K562 (cell line): ENCODE data around the gene KDM2A. TPM values are rescaled to one million over a fixed set of nuclear protein-coding genes. Genes with fewer than 3 reads are reported as not detected.

Experiments used
- ATAC-seq: fragments of 200-7000 bp; cut with Tn5 transposase; 3 replicates; pipeline ENCODE4 v1.9.1; 2020; ENCODE audit warnings: moderate library complexity
- BruUV-seq: library from RNA; stranded (reverse); fragments of 400-500 nt; replicated peaks from 2 replicates; lab custom pipeline; 2021; lab: Mats Ljungman, UMichigan
- CTCF ChIA-PET: fragments of 300-600 bp; formaldehyde crosslinking; extraction: SDS; loops from one replicate; lab custom pipeline; 2021; ENCODE audit warnings: low intra/inter-chr PET ratio; lab: Yijun Ruan, JAX
- POLR2A ChIA-PET: fragments of 300-600, 350-650 bp; sonication (Branson Sonifier 250); formaldehyde crosslinking; extraction: SDS; loops from one replicate; lab custom pipeline; 2021; ENCODE audit warnings: antibody characterized with exemption, inconsistent platforms; lab: Yijun Ruan, JAX
- DNase-seq, 4 experiments: peaks; one replicate each; pipeline versions ENCODE4 v3.0.0 to v3.0.0-alpha.2; 2011 to 2018; ENCODE audit warnings: low spot score in 3 of 4, mixed read lengths in 3 of 4; ENCODE audit errors: extremely low read depth in 1 of 4
- FAIRE-seq: peaks from 2 replicates; lab custom pipeline; 2011; peaks lifted over from hg19 to GRCh38; lab: Jason Lieb, UNC
- H2AFZ ChIP-seq: 2 replicates; pipeline ENCODE4 v1.6.0; 2011; ENCODE audit warnings: low read depth, low read length, control low read depth, inconsistent platforms
- H3K27ac ChIP-seq: fragments of 200-600 bp; 3 replicates; pipeline ENCODE4 v1.8.0; 2011; ENCODE audit warnings: low read depth, mild to moderate bottlenecking, control low read depth, inconsistent platforms, low read length, moderate library complexity, mixed read lengths; ENCODE audit errors: extremely low read depth
- H3K27me3 ChIP-seq, 2 experiments: fragments of 300-600 bp in 1 of 2; 2 replicates in 1 of 2; 3 replicates in 1 of 2; pipeline versions ENCODE4 v1.6.0 to v1.8.0; 2011; ENCODE audit warnings: inconsistent platforms in 2 of 2, low read length in 2 of 2, mild to moderate bottlenecking in 1 of 2, mixed read lengths in 1 of 2, moderate library complexity in 1 of 2; ENCODE audit not compliant: control insufficient read depth in 2 of 2, insufficient read depth in 2 of 2
- H3K36me3 ChIP-seq: fragments of 300-600 bp; 3 replicates; pipeline ENCODE4 v1.8.0; 2011; ENCODE audit warnings: mild to moderate bottlenecking, low read length, inconsistent platforms; ENCODE audit not compliant: control insufficient read depth, insufficient read depth
- H3K4me1 ChIP-seq, 2 experiments: fragments of 200-600 bp in 1 of 2; replicated peaks in 1 of 2; 2 replicates in 1 of 2; 3 replicates in 1 of 2; pipeline versions ENCODE4 v1.5.1 to v1.8.0; 2011; ENCODE audit warnings: inconsistent platforms in 2 of 2, low read length in 2 of 2, mild to moderate bottlenecking in 1 of 2, mixed read lengths in 1 of 2, moderate library complexity in 1 of 2; ENCODE audit not compliant: control insufficient read depth in 2 of 2, insufficient read depth in 2 of 2
- H3K4me2 ChIP-seq: 2 replicates; pipeline ENCODE4 v1.6.1; 2011; ENCODE audit warnings: low read length, control low read depth, inconsistent platforms, mixed read lengths; ENCODE audit not compliant: insufficient read depth
- H3K4me3 ChIP-seq: fragments of 200-600 bp; sonication (generic), shearing (Covaris generic); 2 replicates; pipeline ENCODE4 v1.5.1; 2016; ENCODE audit warnings: control low read depth, inconsistent platforms
- H3K79me2 ChIP-seq: fragments of 200-600 bp; 3 replicates; pipeline ENCODE4 v1.8.0; 2011; ENCODE audit warnings: low read length, inconsistent platforms; ENCODE audit not compliant: control insufficient read depth, insufficient read depth
- H3K9ac ChIP-seq, 2 experiments: 2 replicates each; pipeline versions ENCODE4 v1.6.0 to v1.6.1; 2011; ENCODE audit warnings: low read depth in 2 of 2, low read length in 2 of 2, control low read depth in 1 of 2, inconsistent platforms in 1 of 2, mild to moderate bottlenecking in 1 of 2, mixed read lengths in 1 of 2; ENCODE audit not compliant: insufficient read depth in 1 of 2
- H3K9me1 ChIP-seq: one replicate; pipeline ENCODE4 v1.6.0; 2011; ENCODE audit warnings: inconsistent platforms, mild to moderate bottlenecking, low read length, moderate library complexity; ENCODE audit not compliant: control insufficient read depth, insufficient read depth
- H3K9me3 ChIP-seq: replicated peaks from 2 replicates; pipeline ENCODE4 v1.5.1; 2011; ENCODE audit warnings: low read depth, low read length, inconsistent platforms; ENCODE audit not compliant: control insufficient read depth, insufficient read depth
- H4K20me1 ChIP-seq: replicated peaks from 2 replicates; pipeline ENCODE4 v1.6.1; 2011; ENCODE audit warnings: low read length, inconsistent platforms, mixed read lengths; ENCODE audit not compliant: control insufficient read depth, insufficient read depth
- NONO ChIP-seq, 2 experiments: fragments of 200-400 bp in 1 of 2; fragments of 450-650 bp in 1 of 2; formaldehyde crosslinking in 1 of 2; IDR thresholded peaks; 2 replicates each; pipeline ENCODE4 v1.6.1; 2017; ENCODE audit warnings: low read depth in 2 of 2, mild to moderate bottlenecking in 2 of 2, moderate library complexity in 2 of 2, low read length in 1 of 2
- RUNX1 ChIP-seq: sonication (generic); IDR thresholded peaks from 2 replicates; pipeline ENCODE4 v1.6.1; 2016; ENCODE audit warnings: antibody characterized with exemption, low read depth
- STAG1 ChIP-seq: sonication (generic); formaldehyde crosslinking; IDR thresholded peaks from 2 replicates; pipeline ENCODE4 v1.5.0; 2020; ENCODE audit warnings: missing genetic modification reagents, borderline replicate concordance
- ZBTB8A ChIP-seq: fragments of 450-650 bp; IDR thresholded peaks from 2 replicates; pipeline ENCODE4 v1.6.1; 2018; ENCODE audit warnings: mild to moderate bottlenecking, moderate library complexity; ENCODE audit not compliant: partially characterized antibody
- ZNF311 ChIP-seq: fragments of 250-450 bp; sonication (Bioruptor Pico); IDR thresholded peaks from 2 replicates; pipeline ENCODE4 v1.4.0; 2020; ENCODE audit warnings: mild to moderate bottlenecking, moderate library complexity
- WGBS: fragments of 100-300 bp; shearing (Covaris generic); methylation state at CpG from one replicate; pipeline ENCODE4 v1.1.6; 2016; ENCODE audit warnings: low coverage, mixed read lengths; ENCODE audit not compliant: insufficient coverage; ENCODE audit errors: missing lambda C conversion rate; 5-methylcytosine and 5-hydroxymethylcytosine counted together
- in situ Hi-C: fragments of 300-500 bp; cut with MboI; formaldehyde crosslinking; loops from 4 replicates; pipeline ENCODE4 v1.15.0; 2018; ENCODE audit warnings: inconsistent platforms, mixed read lengths
- intact Hi-C: fragments of 100-400 bp; cut with micrococcal nuclease; formaldehyde crosslinking; loops from 2 replicates; pipeline ENCODE4 v1.14.2; 2022
- polyA plus RNA-seq, 8 experiments: library from polyadenylated mRNA; depleted of rRNA in 4 of 8; stranded (reverse) in 5 of 8; unstranded in 3 of 8; fragments of >200 nt; fragmentation: Nextera tagmentation in 2 of 8; fragmentation: Illumina TruSeq in 1 of 8; extraction: Ambion mirVana in 2 of 8; extraction: Trizol in 1 of 8; gene quantifications; 2 replicates each; pipeline versions ENCODE4 v1.2.1 to v1.2.3, GENCODE V29; 2011 to 2014; ENCODE audit warnings: inconsistent platforms in 1 of 8, missing spikeins in 1 of 8
- total RNA-seq, 7 experiments: library from RNA; depleted of rRNA in 6 of 7; stranded (reverse); fragments of >200 nt in 6 of 7; fragmentation: Illumina TruSeq in 2 of 7; extraction: Trizol in 2 of 7; gene quantifications; 2 replicates each; pipeline versions ENCODE4 v1.2.1 to v1.2.3, GENCODE V29; 2011 to 2021; ENCODE audit warnings: low replicate concordance in 1 of 7

Gene KDM2A
- total and polyA plus RNA-seq, 9 of the 15 experiments (the other 6 are each of a cell fraction or from before 2014, with no cell fraction given) = 5.0 to 39.3 (median 21.3) TPM

DNA sequence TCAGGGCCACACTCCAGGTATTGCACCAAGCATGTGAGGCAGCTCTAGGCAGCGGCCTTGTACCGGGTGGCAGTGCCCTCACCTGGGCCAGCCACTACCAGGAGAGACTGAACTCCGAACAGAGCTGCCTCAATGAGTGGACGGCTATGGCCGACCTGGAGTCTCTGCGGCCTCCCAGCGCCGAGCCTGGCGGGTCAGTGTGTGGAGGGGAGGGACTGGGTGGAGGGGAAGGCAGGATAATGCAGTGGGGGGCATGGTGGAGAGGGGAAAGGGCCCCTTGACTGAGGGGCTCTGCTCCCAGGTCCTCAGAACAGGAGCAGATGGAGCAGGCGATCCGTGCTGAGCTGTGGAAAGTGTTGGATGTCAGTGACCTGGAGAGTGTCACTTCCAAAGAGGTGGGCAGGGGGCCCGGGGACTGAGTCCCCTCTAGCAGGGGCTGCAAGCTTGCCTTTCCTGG lies 188.5 kb downstream of the KDM2A start:
- Histone ChIP-seq H2AFZ (no peak overlapping the region), H3K4me2 (no peak overlapping the region), H3K36me3 (peaks cover 1% of the 10 kb centered on the region; the same call in 1 of the 3 replicates), H3K79me2 (no peaks in the 10 kb centered on the region), H3K9me3 (no peaks in the 10 kb centered on the region), H3K9ac (peak overlapping the region in 1 of 2 experiments; percentile 65; a peak in 2 of 4 replicates), H3K27ac (no peak overlapping the region), H3K4me1 (peaks cover 14 to 68% of the 10 kb centered on the region in 2 experiments), H3K4me3 (no peak overlapping the region), H3K9me1 (no peaks in the 10 kb centered on the region), H3K27me3 (no peaks in the 10 kb centered on the region), H4K20me1 (no peaks in the 10 kb centered on the region)
- intact Hi-C loops = no loop called here
- in situ Hi-C loops = no loop called here
- DNase-seq (no peak), ATAC-seq (no peak), FAIRE-seq (no peak)
- POLR2A ChIA-PET = interaction anchor here (1.2 kb wide), 1 partner anchor 10 kb away, joined by 3 read pairs; no protein-coding TSS in a partner anchor
- no TSS peak for BruUV-seq
- CTCF ChIA-PET = no interaction called here
- WGBS = 41% methylated on average over 5 of the region's 12 CpGs
- TF ChIP-seq RUNX1 (no peak), ZBTB8A (no peak), NONO (IDR thresholded peaks at IDR 0.05; ENCODE audit: low read depth in 2 of 2, low read length in 1 of 2) (no peak), ZNF311 (CRISPR knock-in tag) (no peak), STAG1 (CRISPR knock-in tag) (no peak)

Other genes starting within 250 kb of the KDM2A start
Only the 7 nearest of the 8 such genes appear.
- 11.1 and 22.7 TPM in 2 replicates for gene PC, start 160.9 kb upstream of the KDM2A start, total RNA-seq (2014; rRNA removed)
- gene PC, start 160.9 kb upstream of the KDM2A start, total RNA-seq (2014; rRNA removed; fragmentation: Illumina TruSeq; extraction: Trizol) = 4.4 and 8.4 TPM in 2 replicates
- 8.7 and 9.9 TPM in 2 replicates for gene PC, start 160.9 kb upstream of the KDM2A start, total RNA-seq (2015; rRNA removed; fragmentation: Illumina TruSeq; extraction: Trizol)
- 38.0 and 38.4 TPM in 2 replicates for gene PC, start 160.9 kb upstream of the KDM2A start, total RNA-seq (2021)
- 6.1 and 11.2 TPM in 2 replicates for gene PC, start 160.9 kb upstream of the KDM2A start, polyA plus RNA-seq (2011; rRNA removed)
- 13.7 and 20.7 TPM in 2 replicates for gene PC, start 160.9 kb upstream of the KDM2A start, polyA plus RNA-seq (2014; fragmentation: Illumina TruSeq; extraction: Trizol)
- gene PC, start 160.9 kb upstream of the KDM2A start, polyA plus RNA-seq (2014; fragmentation: Nextera tagmentation; extraction: Ambion mirVana) = under 1 TPM; 0.94 to 0.97 TPM
- gene PC, start 160.9 kb upstream of the KDM2A start, polyA plus RNA-seq (2014; rRNA removed) = 10.4 and 26.1 TPM in 2 replicates
- gene C11orf86, start 144.0 kb upstream of the KDM2A start, total RNA-seq (2014; rRNA removed) = not detected in 2 replicates
- gene C11orf86, start 144.0 kb upstream of the KDM2A start, total RNA-seq (2014; rRNA removed; fragmentation: Illumina TruSeq; extraction: Trizol) = not detected in 2 replicates
- not detected in 2 replicates for gene C11orf86, start 144.0 kb upstream of the KDM2A start, total RNA-seq (2015; rRNA removed; fragmentation: Illumina TruSeq; extraction: Trizol)
- gene C11orf86, start 144.0 kb upstream of the KDM2A start, total RNA-seq (2021) = not detected in 2 replicates
- not detected in 2 replicates for gene C11orf86, start 144.0 kb upstream of the KDM2A start, polyA plus RNA-seq (2011; rRNA removed)
- gene C11orf86, start 144.0 kb upstream of the KDM2A start, polyA plus RNA-seq (2014; fragmentation: Illumina TruSeq; extraction: Trizol) = not detected in 2 replicates
- gene C11orf86, start 144.0 kb upstream of the KDM2A start, polyA plus RNA-seq (2014; fragmentation: Nextera tagmentation; extraction: Ambion mirVana) = not detected
- not detected in 2 replicates for gene C11orf86, start 144.0 kb upstream of the KDM2A start, polyA plus RNA-seq (2014; rRNA removed)
- not detected in 2 replicates for gene SYT12, start 96.1 kb upstream of the KDM2A start, total RNA-seq (2014; rRNA removed)
- 0.11 TPM in 1 of 2 replicates, not detected in the other for gene SYT12, start 96.1 kb upstream of the KDM2A start, total RNA-seq (2014; rRNA removed; fragmentation: Illumina TruSeq; extraction: Trizol)
- gene SYT12, start 96.1 kb upstream of the KDM2A start, total RNA-seq (2015; rRNA removed; fragmentation: Illumina TruSeq; extraction: Trizol) = 0.11 TPM in 1 of 2 replicates, not detected in the other
- gene SYT12, start 96.1 kb upstream of the KDM2A start, total RNA-seq (2021) = not detected in 2 replicates
- 0.01 and 0.03 TPM in 2 replicates for gene SYT12, start 96.1 kb upstream of the KDM2A start, polyA plus RNA-seq (2011; rRNA removed)
- 0.03 TPM in 1 of 2 replicates, not detected in the other for gene SYT12, start 96.1 kb upstream of the KDM2A start, polyA plus RNA-seq (2014; fragmentation: Illumina TruSeq; extraction: Trizol)
- gene SYT12, start 96.1 kb upstream of the KDM2A start, polyA plus RNA-seq (2014; fragmentation: Nextera tagmentation; extraction: Ambion mirVana) = not detected
- gene SYT12, start 96.1 kb upstream of the KDM2A start, polyA plus RNA-seq (2014; rRNA removed) = 0.03 and 0.07 TPM in 2 replicates
- gene RHOD, start 62.4 kb upstream of the KDM2A start, total RNA-seq (2014; rRNA removed) = not detected in 2 replicates
- not detected in 2 replicates for gene RHOD, start 62.4 kb upstream of the KDM2A start, total RNA-seq (2014; rRNA removed; fragmentation: Illumina TruSeq; extraction: Trizol)
- gene RHOD, start 62.4 kb upstream of the KDM2A start, total RNA-seq (2015; rRNA removed; fragmentation: Illumina TruSeq; extraction: Trizol) = not detected in 2 replicates
- not detected in 2 replicates for gene RHOD, start 62.4 kb upstream of the KDM2A start, total RNA-seq (2021)
- not detected in 2 replicates for gene RHOD, start 62.4 kb upstream of the KDM2A start, polyA plus RNA-seq (2011; rRNA removed)
- gene RHOD, start 62.4 kb upstream of the KDM2A start, polyA plus RNA-seq (2014; fragmentation: Illumina TruSeq; extraction: Trizol) = not detected in 2 replicates
- not detected for gene RHOD, start 62.4 kb upstream of the KDM2A start, polyA plus RNA-seq (2014; fragmentation: Nextera tagmentation; extraction: Ambion mirVana)
- gene RHOD, start 62.4 kb upstream of the KDM2A start, polyA plus RNA-seq (2014; rRNA removed) = not detected in 2 replicates
- gene GRK2, start 147.2 kb downstream of the KDM2A start, total RNA-seq (2014; rRNA removed) = 83.1 and 97.8 TPM in 2 replicates
- gene GRK2, start 147.2 kb downstream of the KDM2A start, total RNA-seq (2014; rRNA removed; fragmentation: Illumina TruSeq; extraction: Trizol) = 27.8 and 41.7 TPM in 2 replicates
- 40.6 and 42.2 TPM in 2 replicates for gene GRK2, start 147.2 kb downstream of the KDM2A start, total RNA-seq (2015; rRNA removed; fragmentation: Illumina TruSeq; extraction: Trizol)
- gene GRK2, start 147.2 kb downstream of the KDM2A start, total RNA-seq (2021) = 93.3 and 95.3 TPM in 2 replicates
- 63.4 and 98.5 TPM in 2 replicates for gene GRK2, start 147.2 kb downstream of the KDM2A start, polyA plus RNA-seq (2011; rRNA removed)
- gene GRK2, start 147.2 kb downstream of the KDM2A start, polyA plus RNA-seq (2014; fragmentation: Illumina TruSeq; extraction: Trizol) = 56.5 and 65.3 TPM in 2 replicates
- under 1 TPM; 0.24 to 0.82 TPM for gene GRK2, start 147.2 kb downstream of the KDM2A start, polyA plus RNA-seq (2014; fragmentation: Nextera tagmentation; extraction: Ambion mirVana)
- 95.8 and 96.0 TPM in 2 replicates for gene GRK2, start 147.2 kb downstream of the KDM2A start, polyA plus RNA-seq (2014; rRNA removed)
- 28.6 and 30.5 TPM in 2 replicates for gene ANKRD13D, start 170.0 kb downstream of the KDM2A start, total RNA-seq (2014; rRNA removed)
- gene ANKRD13D, start 170.0 kb downstream of the KDM2A start, total RNA-seq (2014; rRNA removed; fragmentation: Illumina TruSeq; extraction: Trizol) = 5.3 and 7.9 TPM in 2 replicates
- 19.6 and 25.1 TPM in 2 replicates for gene ANKRD13D, start 170.0 kb downstream of the KDM2A start, total RNA-seq (2015; rRNA removed; fragmentation: Illumina TruSeq; extraction: Trizol)
- 37.3 and 40.9 TPM in 2 replicates for gene ANKRD13D, start 170.0 kb downstream of the KDM2A start, total RNA-seq (2021)
- 22.4 and 36.6 TPM in 2 replicates for gene ANKRD13D, start 170.0 kb downstream of the KDM2A start, polyA plus RNA-seq (2011; rRNA removed)
- 15.8 and 20.8 TPM in 2 replicates for gene ANKRD13D, start 170.0 kb downstream of the KDM2A start, polyA plus RNA-seq (2014; fragmentation: Illumina TruSeq; extraction: Trizol)
- gene ANKRD13D, start 170.0 kb downstream of the KDM2A start, polyA plus RNA-seq (2014; fragmentation: Nextera tagmentation; extraction: Ambion mirVana) = 1 to 10 TPM in 1 of 2 experiments, under 1 TPM in 1; 0.94 to 1.9 TPM
- 38.8 and 40.8 TPM in 2 replicates for gene ANKRD13D, start 170.0 kb downstream of the KDM2A start, polyA plus RNA-seq (2014; rRNA removed)
- 0.12 and 0.27 TPM in 2 replicates for gene SSH3, start 184.3 kb downstream of the KDM2A start, total RNA-seq (2014; rRNA removed)
- not detected in 2 replicates for gene SSH3, start 184.3 kb downstream of the KDM2A start, total RNA-seq (2014; rRNA removed; fragmentation: Illumina TruSeq; extraction: Trizol)
- gene SSH3, start 184.3 kb downstream of the KDM2A start, total RNA-seq (2015; rRNA removed; fragmentation: Illumina TruSeq; extraction: Trizol) = 0.14 and 0.68 TPM in 2 replicates
- gene SSH3, start 184.3 kb downstream of the KDM2A start, total RNA-seq (2021) = 1.0 and 1.5 TPM in 2 replicates
- 0.07 and 0.88 TPM in 2 replicates for gene SSH3, start 184.3 kb downstream of the KDM2A start, polyA plus RNA-seq (2011; rRNA removed)
- 0.19 and 0.24 TPM in 2 replicates for gene SSH3, start 184.3 kb downstream of the KDM2A start, polyA plus RNA-seq (2014; fragmentation: Illumina TruSeq; extraction: Trizol)
- gene SSH3, start 184.3 kb downstream of the KDM2A start, polyA plus RNA-seq (2014; fragmentation: Nextera tagmentation; extraction: Ambion mirVana) = not detected
- 0.24 and 0.90 TPM in 2 replicates for gene SSH3, start 184.3 kb downstream of the KDM2A start, polyA plus RNA-seq (2014; rRNA removed)